GM21576 (cell line): ENCODE data around the gene LTB.

Source experiments
- ATAC-seq: cut with Tn5 transposase; IDR thresholded peaks from one replicate; pipeline ENCODE4 v1.9.1; 2021; ENCODE audit warnings: mild to moderate bottlenecking, moderate library complexity; ENCODE audit not compliant: unreplicated experiment

The LTB gene

GRCh38 chr6:31531771-31532643, 50.2 kb downstream of the LTB start:
- no peak for ATAC-seq

GRCh38 chr6:31531162-31531561, 51.1 kb downstream of the LTB start:
- no peak for ATAC-seq

- no peak for ATAC-seq
These were observed 51.6 kb downstream of the LTB start for GRCh38 chr6:31530659-31531058.
